22Rv1 (cell line): ENCODE data around the gene MAMLD1.

Source experiments
- H3K27ac ChIP-seq: fragments of 450-650 bp; 2 replicates; pipeline ENCODE4 v1.5.1; 2017
- ZFX ChIP-seq: fragments of 450-650 bp; IDR thresholded peaks from 2 replicates; pipeline ENCODE4 v1.6.1; 2017; ENCODE audit warnings: antibody characterized with exemption, borderline replicate concordance
- TF ChIP-seq, protein P1 (sequence below): fragments of 450-650 bp; IDR thresholded peaks from 2 replicates; pipeline ENCODE4 v1.5.1; 2017; ENCODE audit warnings: mild to moderate bottlenecking

MAMLD1 gene, protein sequence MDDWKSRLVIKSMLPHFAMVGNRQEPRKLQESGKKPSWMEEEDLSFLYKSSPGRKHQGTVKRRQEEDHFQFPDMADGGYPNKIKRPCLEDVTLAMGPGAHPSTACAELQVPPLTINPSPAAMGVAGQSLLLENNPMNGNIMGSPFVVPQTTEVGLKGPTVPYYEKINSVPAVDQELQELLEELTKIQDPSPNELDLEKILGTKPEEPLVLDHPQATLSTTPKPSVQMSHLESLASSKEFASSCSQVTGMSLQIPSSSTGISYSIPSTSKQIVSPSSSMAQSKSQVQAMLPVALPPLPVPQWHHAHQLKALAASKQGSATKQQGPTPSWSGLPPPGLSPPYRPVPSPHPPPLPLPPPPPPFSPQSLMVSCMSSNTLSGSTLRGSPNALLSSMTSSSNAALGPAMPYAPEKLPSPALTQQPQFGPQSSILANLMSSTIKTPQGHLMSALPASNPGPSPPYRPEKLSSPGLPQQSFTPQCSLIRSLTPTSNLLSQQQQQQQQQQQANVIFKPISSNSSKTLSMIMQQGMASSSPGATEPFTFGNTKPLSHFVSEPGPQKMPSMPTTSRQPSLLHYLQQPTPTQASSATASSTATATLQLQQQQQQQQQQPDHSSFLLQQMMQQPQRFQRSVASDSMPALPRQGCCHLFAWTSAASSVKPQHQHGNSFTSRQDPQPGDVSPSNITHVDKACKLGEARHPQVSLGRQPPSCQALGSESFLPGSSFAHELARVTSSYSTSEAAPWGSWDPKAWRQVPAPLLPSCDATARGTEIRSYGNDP

DNA sequence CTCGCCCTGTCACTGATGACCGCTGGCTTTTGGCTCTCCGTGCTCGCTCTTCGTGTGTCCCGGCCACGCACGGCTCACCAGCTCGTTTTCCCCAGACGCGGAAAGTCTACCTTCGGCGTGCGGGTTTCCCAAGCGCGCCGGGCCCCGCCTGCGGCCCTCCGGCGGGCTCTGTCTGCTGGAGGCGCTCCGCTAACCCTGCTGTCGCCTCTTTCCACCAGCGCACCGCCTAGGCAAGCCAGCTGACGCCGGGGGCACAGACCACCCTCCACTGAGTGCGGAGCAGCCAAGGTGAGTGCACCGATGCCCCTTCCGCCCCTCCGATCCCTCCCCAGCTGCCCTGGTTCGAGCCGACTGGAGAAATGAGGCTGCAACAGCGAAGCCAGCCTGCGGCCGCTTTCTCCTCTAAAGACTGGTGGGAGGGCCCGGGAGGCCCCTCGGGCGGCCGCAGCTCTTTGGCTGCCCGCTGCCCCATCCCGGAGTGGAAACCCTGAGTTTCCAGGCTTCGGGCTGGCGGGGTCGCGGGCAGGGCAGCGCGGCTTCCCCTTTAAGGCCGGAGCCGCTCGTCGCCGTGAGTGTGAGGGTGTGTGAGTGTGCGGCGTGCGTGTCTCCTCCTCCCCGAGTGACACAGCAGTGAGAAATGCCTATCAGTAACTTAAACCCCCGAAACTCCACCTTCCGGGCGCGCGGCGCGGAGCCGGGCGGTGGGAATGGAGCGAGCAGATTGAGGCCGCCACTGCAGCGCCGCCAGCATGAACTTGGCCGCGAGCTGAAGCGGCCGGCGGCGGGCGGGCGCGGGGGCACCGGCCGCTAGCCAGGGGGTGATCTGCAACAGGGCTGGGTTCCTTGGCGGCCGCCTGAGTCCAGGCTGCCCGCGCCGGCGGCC, at the start of gene MAMLD1:
Gene MAMLD1, plus strand, starts transcription at position 719 of the 883 bp plus-strand sequence. CDS start 82,200 bp downstream, outside the sequence.
- TF ChIP-seq ZFX, result no peak
- TF ChIP-seq, protein P1, sequence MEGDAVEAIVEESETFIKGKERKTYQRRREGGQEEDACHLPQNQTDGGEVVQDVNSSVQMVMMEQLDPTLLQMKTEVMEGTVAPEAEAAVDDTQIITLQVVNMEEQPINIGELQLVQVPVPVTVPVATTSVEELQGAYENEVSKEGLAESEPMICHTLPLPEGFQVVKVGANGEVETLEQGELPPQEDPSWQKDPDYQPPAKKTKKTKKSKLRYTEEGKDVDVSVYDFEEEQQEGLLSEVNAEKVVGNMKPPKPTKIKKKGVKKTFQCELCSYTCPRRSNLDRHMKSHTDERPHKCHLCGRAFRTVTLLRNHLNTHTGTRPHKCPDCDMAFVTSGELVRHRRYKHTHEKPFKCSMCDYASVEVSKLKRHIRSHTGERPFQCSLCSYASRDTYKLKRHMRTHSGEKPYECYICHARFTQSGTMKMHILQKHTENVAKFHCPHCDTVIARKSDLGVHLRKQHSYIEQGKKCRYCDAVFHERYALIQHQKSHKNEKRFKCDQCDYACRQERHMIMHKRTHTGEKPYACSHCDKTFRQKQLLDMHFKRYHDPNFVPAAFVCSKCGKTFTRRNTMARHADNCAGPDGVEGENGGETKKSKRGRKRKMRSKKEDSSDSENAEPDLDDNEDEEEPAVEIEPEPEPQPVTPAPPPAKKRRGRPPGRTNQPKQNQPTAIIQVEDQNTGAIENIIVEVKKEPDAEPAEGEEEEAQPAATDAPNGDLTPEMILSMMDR, result no peak
- H3K27ac ChIP-seq, result no peak within 1 kb of the TSS; the same call in 1 of the 2 replicates

DNA sequence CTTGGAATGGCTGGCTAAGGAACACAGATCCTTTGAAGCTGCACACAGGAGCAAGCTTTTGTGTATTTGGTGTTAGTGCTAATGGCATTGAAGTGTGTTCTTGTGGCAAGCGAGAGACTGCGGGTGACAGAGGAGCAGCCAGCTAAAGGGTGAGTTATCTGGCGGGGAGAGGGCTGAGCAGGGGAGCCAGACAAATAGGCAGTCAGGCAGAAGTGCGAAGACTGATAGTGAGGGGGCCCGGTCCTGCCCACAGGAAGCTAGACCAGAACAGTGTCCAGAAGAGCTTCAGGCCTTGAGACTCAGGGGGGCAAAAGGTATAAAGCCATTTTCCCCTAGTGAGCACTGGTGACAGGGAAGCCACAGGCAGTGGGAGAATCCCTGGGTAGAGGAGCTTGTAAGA, 49.6 kb upstream of the MAMLD1 start:
- no peak for TF ChIP-seq ZFX
- TF ChIP-seq, protein P1, result no peak

DNA sequence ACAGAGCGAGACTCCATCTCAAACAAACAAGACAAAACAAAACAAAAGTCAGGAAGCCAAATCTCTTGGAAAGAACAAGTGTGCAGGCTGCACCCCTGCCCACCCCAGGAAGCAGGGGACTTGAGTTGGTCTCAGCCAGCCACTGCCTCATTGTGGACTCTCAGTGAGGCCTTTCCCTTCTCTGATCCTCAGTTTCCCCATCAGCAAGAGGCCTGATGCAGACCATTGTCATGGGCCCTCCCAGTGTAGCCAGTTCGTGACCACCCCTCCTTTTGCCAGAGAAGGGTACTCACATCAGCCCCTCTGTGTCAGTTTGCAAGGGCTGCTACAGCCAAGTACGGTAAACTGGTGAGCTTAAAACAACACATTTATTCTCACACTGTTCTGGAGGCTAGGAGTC, 48.9 kb upstream of the MAMLD1 start:
- TF ChIP-seq, protein P1, result no peak
- TF ChIP-seq ZFX, result no peak
- H3K27ac ChIP-seq, result no peak overlapping the region

More for the DNA sequence above, 49.6 kb upstream of the MAMLD1 start:
- no peak overlapping the region for H3K27ac ChIP-seq

DNA sequence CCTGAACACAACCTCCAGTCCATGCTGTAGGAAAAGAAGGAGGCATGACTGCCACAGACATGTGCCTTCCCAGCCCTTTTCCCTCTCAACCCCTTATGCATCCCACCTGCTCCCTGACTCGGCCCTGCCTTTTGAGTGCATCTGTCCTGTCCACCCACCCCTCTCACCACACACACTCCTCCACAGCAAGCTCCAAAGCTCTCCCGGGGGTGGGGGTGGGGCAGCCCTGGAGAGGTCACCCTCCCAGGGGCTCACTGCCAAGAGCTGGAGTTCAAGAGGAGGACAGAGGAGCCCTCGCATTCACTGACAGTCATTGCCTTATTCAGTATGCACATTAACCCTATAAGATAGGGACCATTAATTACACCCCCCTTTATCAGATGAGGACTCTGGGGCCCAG, 46.6 kb upstream of the MAMLD1 start:
- no peak for TF ChIP-seq ZFX
- TF ChIP-seq, protein P1, result no peak
- no peak overlapping the region for H3K27ac ChIP-seq

DNA sequence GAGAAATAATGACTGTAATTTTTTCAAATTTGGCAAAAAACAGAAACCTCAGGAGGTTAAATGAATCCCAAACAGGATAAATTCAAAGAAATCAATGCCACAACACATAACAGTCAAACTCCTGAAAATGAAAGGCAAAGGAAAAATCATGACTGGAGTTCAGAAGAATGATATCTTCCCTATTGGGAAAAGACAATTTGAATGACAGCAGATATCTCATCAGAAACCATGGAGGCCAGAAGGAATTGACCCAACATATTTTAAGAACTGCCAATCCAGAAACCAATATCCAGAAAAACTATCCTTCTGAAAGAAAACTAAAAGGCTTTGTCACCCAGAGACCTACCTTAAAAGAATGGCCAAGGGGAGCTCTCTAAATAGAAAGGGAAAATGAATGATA, 40.1 kb upstream of the MAMLD1 start:
- no peak for TF ChIP-seq ZFX
- TF ChIP-seq, protein P1, result no peak
- H3K27ac ChIP-seq, result no peak overlapping the region

DNA sequence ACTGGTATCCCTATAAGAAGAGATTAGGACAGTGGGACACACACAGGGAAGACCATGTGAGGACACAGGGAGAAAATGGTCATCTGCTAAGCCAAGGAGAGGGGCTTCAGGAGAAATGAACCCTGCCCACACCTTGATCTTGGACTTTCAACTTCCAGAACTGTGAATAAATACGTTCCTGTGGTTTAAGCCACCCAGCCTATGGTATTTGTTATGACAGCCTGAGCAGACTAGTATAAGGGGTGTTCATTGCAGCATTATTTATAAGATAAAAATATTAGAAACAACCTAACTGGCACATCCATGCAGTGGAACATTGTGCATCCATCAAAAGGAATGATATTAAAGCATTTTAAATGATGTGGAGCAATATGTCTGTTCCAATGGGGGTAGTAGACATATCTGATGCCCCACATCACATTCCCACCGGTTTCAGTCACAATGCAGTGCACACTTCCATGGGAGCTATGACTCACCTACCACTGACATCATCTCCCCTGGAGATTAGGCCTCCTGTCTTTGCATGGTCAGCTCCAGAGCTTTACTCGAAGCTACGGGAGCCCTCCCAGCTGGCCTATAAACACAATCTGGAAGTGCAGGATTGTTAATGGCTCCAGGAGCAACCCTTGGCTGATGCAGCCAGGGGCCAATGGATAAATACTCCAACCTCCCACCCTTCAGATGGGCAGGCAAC, 38.9 kb upstream of the MAMLD1 start:
- H3K27ac ChIP-seq, result no peak overlapping the region
- TF ChIP-seq ZFX, result no peak
- TF ChIP-seq, protein P1, result no peak
